ENCODE measurements around the gene POFUT1.

The POFUT1 gene

DNA sequence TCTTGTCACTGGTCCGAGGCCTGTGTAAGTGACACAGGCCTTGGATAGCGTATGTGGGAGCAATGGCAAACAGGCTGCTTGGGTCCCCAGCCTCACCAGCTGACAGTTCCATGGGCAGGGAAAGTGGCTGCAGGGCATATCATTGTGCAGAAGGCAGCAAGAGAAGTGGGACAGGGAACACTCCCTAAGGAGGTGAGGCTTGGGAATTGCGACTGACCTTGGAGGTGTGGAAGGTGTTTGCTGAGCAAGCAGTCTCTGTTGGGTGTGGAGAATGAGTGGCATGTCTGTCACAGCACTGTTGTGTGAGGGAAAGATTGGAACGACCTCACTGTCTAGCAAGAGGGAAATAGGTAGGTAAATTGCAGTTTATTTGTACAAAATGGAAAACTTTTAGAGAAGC lies 16.8 kb downstream of the POFUT1 start:
- DNase-seq (ENCODE audit: low read depth, low spot score) = no peak
- TF ChIP-seq SUZ12 (IDR thresholded peaks at IDR 0.05; ENCODE audit: extremely low read depth, insufficient read depth, insufficient read length) (no peak), YY1 (IDR thresholded peaks at IDR 0.05; ENCODE audit: insufficient read depth, insufficient read length) (no peak), ZNF274 (IDR thresholded peaks at IDR 0.05; ENCODE audit: low read depth, low read length) (no peak)
- no peaks in the 10 kb centered on the region for H3K9me3 ChIP-seq (ENCODE audit: insufficient read depth, low read length)
- H3K27me3 ChIP-seq (ENCODE audit: insufficient read depth, insufficient read length) = no peaks in the 10 kb centered on the region
- H3K9ac ChIP-seq (ENCODE audit: insufficient read length, low read depth) = no peak overlapping the region
- no peaks in the 10 kb centered on the region for H3K4me1 ChIP-seq (ENCODE audit: insufficient read depth, insufficient read length)
- H3K36me3 ChIP-seq (ENCODE audit: insufficient read depth, insufficient read length, low read length) = peaks cover 72% of the 10 kb centered on the region
- no peak overlapping the region for H3K4me3 ChIP-seq (ENCODE audit: insufficient read length, low read depth)

- Histone ChIP-seq H3K27me3 (ENCODE audit: insufficient read depth, insufficient read length) (no peaks in the 10 kb centered on the region), H3K36me3 (ENCODE audit: insufficient read depth, insufficient read length, low read length) (peaks cover 72% of the 10 kb centered on the region), H3K4me1 (ENCODE audit: insufficient read depth, insufficient read length) (no peaks in the 10 kb centered on the region), H3K9ac (ENCODE audit: insufficient read length, low read depth) (no peak overlapping the region), H3K4me3 (ENCODE audit: insufficient read length, low read depth) (no peak overlapping the region), H3K9me3 (ENCODE audit: insufficient read depth, low read length) (no peaks in the 10 kb centered on the region)
- no peak for DNase-seq (ENCODE audit: low read depth, low spot score)
- TF ChIP-seq ZNF274 (IDR thresholded peaks at IDR 0.05; ENCODE audit: low read depth, low read length) = no peak
- no peak for TF ChIP-seq YY1 (IDR thresholded peaks at IDR 0.05; ENCODE audit: insufficient read depth, insufficient read length)
- TF ChIP-seq SUZ12 (IDR thresholded peaks at IDR 0.05; ENCODE audit: extremely low read depth, insufficient read depth, insufficient read length) = no peak
These were observed 18.7 kb downstream of the POFUT1 start for GRCh38 chr20:32226391-32226790.

DNA sequence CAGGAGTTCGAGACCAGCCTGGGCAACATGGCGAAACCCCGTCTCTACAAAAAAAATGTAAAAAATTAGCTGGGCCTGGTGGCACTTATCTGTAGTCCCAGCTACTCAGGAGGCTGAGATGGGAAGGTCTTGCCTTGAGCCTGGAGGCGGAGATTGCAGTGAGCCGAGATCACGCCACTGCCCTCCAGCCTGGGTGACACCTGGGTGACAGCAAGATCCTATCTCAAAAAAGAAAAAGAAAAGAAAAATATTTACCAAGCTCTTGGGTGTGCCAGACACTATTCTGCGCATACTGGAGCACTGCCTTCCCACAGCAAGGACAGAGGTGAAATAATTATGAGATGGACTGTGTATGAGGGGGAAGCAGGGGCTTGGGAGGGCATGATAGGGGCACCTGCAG lies 19.6 kb downstream of the POFUT1 start:
- H3K27me3 ChIP-seq (ENCODE audit: insufficient read depth, insufficient read length) = no peaks in the 10 kb centered on the region
- no peak overlapping the region for H3K4me3 ChIP-seq (ENCODE audit: insufficient read length, low read depth)
- no peak for TF ChIP-seq ZNF274 (IDR thresholded peaks at IDR 0.05; ENCODE audit: low read depth, low read length)
- no peak for TF ChIP-seq SUZ12 (IDR thresholded peaks at IDR 0.05; ENCODE audit: extremely low read depth, insufficient read depth, insufficient read length)
- TF ChIP-seq YY1 (IDR thresholded peaks at IDR 0.05; ENCODE audit: insufficient read depth, insufficient read length) = no peak
- H3K9me3 ChIP-seq (ENCODE audit: insufficient read depth, low read length) = no peaks in the 10 kb centered on the region
- peaks cover 75% of the 10 kb centered on the region for H3K36me3 ChIP-seq (ENCODE audit: insufficient read depth, insufficient read length, low read length)
- no peak overlapping the region for H3K9ac ChIP-seq (ENCODE audit: insufficient read length, low read depth)
- no peak for DNase-seq (ENCODE audit: low read depth, low spot score)
- no peaks in the 10 kb centered on the region for H3K4me1 ChIP-seq (ENCODE audit: insufficient read depth, insufficient read length)

DNA sequence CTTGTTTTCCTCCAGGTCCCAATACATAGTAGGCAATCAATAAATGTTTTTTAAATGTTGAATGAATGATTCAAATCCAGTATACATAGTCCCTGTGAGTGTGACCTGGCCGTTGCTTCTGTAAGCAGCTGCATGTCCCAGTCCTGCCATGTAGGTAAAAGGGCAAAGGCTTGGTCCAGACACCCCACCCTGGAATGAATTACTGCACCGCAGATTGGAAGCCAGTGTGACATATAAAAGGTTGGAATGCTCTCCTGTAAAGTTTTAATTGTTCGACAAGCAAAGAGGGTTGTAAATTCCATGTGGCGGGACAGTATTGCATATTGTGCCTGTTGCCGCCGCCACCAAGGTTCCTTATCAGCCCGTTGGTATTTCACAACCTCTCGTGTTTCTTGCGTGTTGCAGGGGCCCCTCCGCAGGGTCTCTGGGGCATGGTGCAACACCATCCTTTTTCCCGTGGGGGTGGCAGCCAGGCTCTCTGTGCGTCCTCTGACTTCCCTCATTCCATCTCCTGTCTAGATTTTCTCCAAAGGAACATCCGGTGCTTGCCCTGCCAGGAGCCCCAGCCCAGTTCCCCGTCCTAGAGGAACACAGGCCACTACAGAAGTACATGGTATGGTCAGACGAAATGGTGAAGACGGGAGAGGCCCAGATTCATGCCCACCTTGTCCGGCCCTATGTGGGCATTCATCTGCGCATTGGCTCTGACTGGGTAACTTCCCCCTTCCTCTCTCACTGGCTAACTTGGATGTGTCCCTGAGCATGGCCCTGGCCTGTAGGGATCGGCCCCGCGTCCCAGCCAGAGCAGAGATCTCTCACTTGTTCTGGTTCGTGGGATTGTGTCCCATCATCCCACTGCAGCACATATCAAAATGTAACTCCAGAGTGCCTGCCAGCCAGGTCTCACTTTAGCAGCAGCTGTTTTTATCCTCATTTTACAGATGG lies 20.3 kb downstream of the POFUT1 start:
- Histone ChIP-seq H3K27me3 (ENCODE audit: insufficient read depth, insufficient read length) (no peaks in the 10 kb centered on the region), H3K9ac (ENCODE audit: insufficient read length, low read depth) (no peak overlapping the region), H3K4me3 (ENCODE audit: insufficient read length, low read depth) (no peak overlapping the region), H3K4me1 (ENCODE audit: insufficient read depth, insufficient read length) (no peaks in the 10 kb centered on the region), H3K9me3 (ENCODE audit: insufficient read depth, low read length) (no peaks in the 10 kb centered on the region), H3K36me3 (ENCODE audit: insufficient read depth, insufficient read length, low read length) (peaks cover 75% of the 10 kb centered on the region)
- TF ChIP-seq SUZ12 (IDR thresholded peaks at IDR 0.05; ENCODE audit: extremely low read depth, insufficient read depth, insufficient read length) (no peak), ZNF274 (IDR thresholded peaks at IDR 0.05; ENCODE audit: low read depth, low read length) (no peak), YY1 (IDR thresholded peaks at IDR 0.05; ENCODE audit: insufficient read depth, insufficient read length) (no peak)
- DNase-seq (ENCODE audit: low read depth, low spot score) = no peak

- no peak for DNase-seq (ENCODE audit: low read depth, low spot score)
- Histone ChIP-seq H3K9ac (ENCODE audit: insufficient read length, low read depth) (no peak overlapping the region), H3K4me3 (ENCODE audit: insufficient read length, low read depth) (no peak overlapping the region), H3K36me3 (ENCODE audit: insufficient read depth, insufficient read length, low read length) (peaks cover 78% of the 10 kb centered on the region), H3K27me3 (ENCODE audit: insufficient read depth, insufficient read length) (no peaks in the 10 kb centered on the region), H3K4me1 (ENCODE audit: insufficient read depth, insufficient read length) (no peaks in the 10 kb centered on the region), H3K9me3 (ENCODE audit: insufficient read depth, low read length) (no peaks in the 10 kb centered on the region)
- TF ChIP-seq SUZ12 (IDR thresholded peaks at IDR 0.05; ENCODE audit: extremely low read depth, insufficient read depth, insufficient read length) = no peak
- TF ChIP-seq YY1 (IDR thresholded peaks at IDR 0.05; ENCODE audit: insufficient read depth, insufficient read length) = no peak
- TF ChIP-seq ZNF274 (IDR thresholded peaks at IDR 0.05; ENCODE audit: low read depth, low read length) = no peak
These were observed 21.6 kb downstream of the POFUT1 start for GRCh38 chr20:32229251-32229747.

GRCh38 chr20:32230707-32231106 lies 23.0 kb downstream of the POFUT1 start:
- Histone ChIP-seq H3K36me3 (ENCODE audit: insufficient read depth, insufficient read length, low read length) (peaks cover 82% of the 10 kb centered on the region), H3K4me3 (ENCODE audit: insufficient read length, low read depth) (no peak overlapping the region), H3K4me1 (ENCODE audit: insufficient read depth, insufficient read length) (no peaks in the 10 kb centered on the region), H3K9me3 (ENCODE audit: insufficient read depth, low read length) (no peaks in the 10 kb centered on the region), H3K9ac (ENCODE audit: insufficient read length, low read depth) (no peak overlapping the region), H3K27me3 (ENCODE audit: insufficient read depth, insufficient read length) (no peaks in the 10 kb centered on the region)
- DNase-seq (ENCODE audit: low read depth, low spot score) = no peak
- TF ChIP-seq YY1 (IDR thresholded peaks at IDR 0.05; ENCODE audit: insufficient read depth, insufficient read length) (no peak), SUZ12 (IDR thresholded peaks at IDR 0.05; ENCODE audit: extremely low read depth, insufficient read depth, insufficient read length) (no peak), ZNF274 (IDR thresholded peaks at IDR 0.05; ENCODE audit: low read depth, low read length) (no peak)

GRCh38 chr20:32231245-32231644 lies 23.6 kb downstream of the POFUT1 start:
- Histone ChIP-seq H3K9ac (ENCODE audit: insufficient read length, low read depth) (no peak overlapping the region), H3K4me1 (ENCODE audit: insufficient read depth, insufficient read length) (no peaks in the 10 kb centered on the region), H3K36me3 (ENCODE audit: insufficient read depth, insufficient read length, low read length) (peaks cover 85% of the 10 kb centered on the region), H3K9me3 (ENCODE audit: insufficient read depth, low read length) (no peaks in the 10 kb centered on the region), H3K27me3 (ENCODE audit: insufficient read depth, insufficient read length) (no peaks in the 10 kb centered on the region), H3K4me3 (ENCODE audit: insufficient read length, low read depth) (no peak overlapping the region)
- TF ChIP-seq YY1 (IDR thresholded peaks at IDR 0.05; ENCODE audit: insufficient read depth, insufficient read length) = no peak
- no peak for TF ChIP-seq SUZ12 (IDR thresholded peaks at IDR 0.05; ENCODE audit: extremely low read depth, insufficient read depth, insufficient read length)
- no peak for TF ChIP-seq ZNF274 (IDR thresholded peaks at IDR 0.05; ENCODE audit: low read depth, low read length)
- no peak for DNase-seq (ENCODE audit: low read depth, low spot score)
